Thoracic aorta (tissue), 2 donors: Measurements from ENCODE around the gene CUEDC1. TPM values are rescaled to one million over a fixed set of nuclear protein-coding genes. Genes with fewer than 3 reads are reported as not detected.
"Not testable (repeated sequence)": the region's sequence is repeated elsewhere in the genome, so short reads cannot be mapped to it uniquely, and the experiment has no call there.

Experiments used
- ATAC-seq: fragments of 150-250 bp; one replicate; pipeline ENCODE4 v1.8.0; 2017; ENCODE audit warnings: low read depth; ENCODE audit not compliant: insufficient number of reproducible peaks, low FRiP score
- DNase-seq: peaks from one replicate; pipeline ENCODE4 v3.0.0-alpha.2; 2020; ENCODE audit warnings: low spot score
- H3K27ac ChIP-seq, 2 donors: fragments of 200-600 bp; sonication (generic); 1 replicate in 1 of 2; 2 replicates in 1 of 2; pipeline ENCODE4 v1.5.1; 2016; ENCODE audit warnings: mild to moderate bottlenecking in 2 of 2, moderate library complexity in 2 of 2
- H3K27me3 ChIP-seq: fragments of 200-600 bp; sonication (generic); replicated peaks from 2 replicates; pipeline ENCODE4 v1.6.0; 2016; ENCODE audit warnings: mild to moderate bottlenecking; ENCODE audit not compliant: insufficient read depth
- H3K36me3 ChIP-seq: fragments of 200-600 bp; sonication (generic); one replicate; pipeline ENCODE4 v1.5.1; 2016
- H3K4me1 ChIP-seq, 2 donors: fragments of 200-600 bp; sonication (generic); 1 replicate in 1 of 2; 2 replicates in 1 of 2; pipeline versions ENCODE4 v1.5.1 to v1.6.0; 2016; ENCODE audit warnings: low read depth in 2 of 2, mild to moderate bottlenecking in 1 of 2; ENCODE audit not compliant: control insufficient read depth in 1 of 2
- H3K4me3 ChIP-seq: fragments of 200-600 bp; sonication (generic); 2 replicates; pipeline ENCODE4 v1.5.1; 2016; ENCODE audit warnings: mild to moderate bottlenecking
- H3K9me3 ChIP-seq: fragments of 200-600 bp; sonication (generic); 2 replicates; pipeline ENCODE4 v1.5.1; 2016
- total RNA-seq, 2 donors: library from RNA; depleted of rRNA; stranded (reverse); fragments of >200 nt; gene quantifications; one replicate each; pipeline versions ENCODE4 v1.1.0 to v1.2.3, GENCODE V29; 2016
- TF ChIP-seq, protein P1 (sequence below): fragments of 200-600 bp; sonication (generic); IDR thresholded peaks from one replicate; pipeline ENCODE4 v1.5.1; 2019; ENCODE audit warnings: antibody characterized with exemption

CUEDC1 gene
- total RNA-seq, 2 donors from 2014 or later: 32.7 to 93.1 TPM

DNA sequence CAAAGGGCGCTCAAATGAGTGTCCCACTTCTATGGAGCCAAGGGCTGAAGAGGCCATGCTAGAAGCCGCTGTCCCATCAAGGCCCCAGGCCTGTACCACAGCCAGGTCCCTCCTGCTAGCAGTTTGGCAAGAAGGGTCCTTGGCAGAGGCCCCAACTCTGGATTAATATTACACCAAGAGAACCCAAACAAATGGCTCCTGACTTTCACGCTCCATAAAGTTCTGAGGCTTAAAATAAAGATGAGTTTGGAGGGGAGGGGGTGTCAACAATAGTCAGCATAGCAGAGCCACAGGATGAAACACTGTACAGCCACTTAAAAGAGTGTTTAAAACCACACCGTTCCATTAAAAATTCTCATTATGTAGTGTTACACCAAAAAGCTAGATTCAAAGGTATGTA is 30.5 kb downstream of the CUEDC1 start:
- Histone ChIP-seq H3K36me3 (no peaks in the 10 kb centered on the region), H3K4me1 (peaks cover 26 to 48% of the 10 kb centered on the region in 2 donors), H3K4me3 (no peak overlapping the region), H3K27me3 (no peaks in the 10 kb centered on the region), H3K27ac (no peak overlapping the region), H3K9me3 (no peaks in the 10 kb centered on the region)
- no peak for DNase-seq
- ATAC-seq: no peak
- TF ChIP-seq, protein P1, sequence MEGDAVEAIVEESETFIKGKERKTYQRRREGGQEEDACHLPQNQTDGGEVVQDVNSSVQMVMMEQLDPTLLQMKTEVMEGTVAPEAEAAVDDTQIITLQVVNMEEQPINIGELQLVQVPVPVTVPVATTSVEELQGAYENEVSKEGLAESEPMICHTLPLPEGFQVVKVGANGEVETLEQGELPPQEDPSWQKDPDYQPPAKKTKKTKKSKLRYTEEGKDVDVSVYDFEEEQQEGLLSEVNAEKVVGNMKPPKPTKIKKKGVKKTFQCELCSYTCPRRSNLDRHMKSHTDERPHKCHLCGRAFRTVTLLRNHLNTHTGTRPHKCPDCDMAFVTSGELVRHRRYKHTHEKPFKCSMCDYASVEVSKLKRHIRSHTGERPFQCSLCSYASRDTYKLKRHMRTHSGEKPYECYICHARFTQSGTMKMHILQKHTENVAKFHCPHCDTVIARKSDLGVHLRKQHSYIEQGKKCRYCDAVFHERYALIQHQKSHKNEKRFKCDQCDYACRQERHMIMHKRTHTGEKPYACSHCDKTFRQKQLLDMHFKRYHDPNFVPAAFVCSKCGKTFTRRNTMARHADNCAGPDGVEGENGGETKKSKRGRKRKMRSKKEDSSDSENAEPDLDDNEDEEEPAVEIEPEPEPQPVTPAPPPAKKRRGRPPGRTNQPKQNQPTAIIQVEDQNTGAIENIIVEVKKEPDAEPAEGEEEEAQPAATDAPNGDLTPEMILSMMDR: no peak

DNA sequence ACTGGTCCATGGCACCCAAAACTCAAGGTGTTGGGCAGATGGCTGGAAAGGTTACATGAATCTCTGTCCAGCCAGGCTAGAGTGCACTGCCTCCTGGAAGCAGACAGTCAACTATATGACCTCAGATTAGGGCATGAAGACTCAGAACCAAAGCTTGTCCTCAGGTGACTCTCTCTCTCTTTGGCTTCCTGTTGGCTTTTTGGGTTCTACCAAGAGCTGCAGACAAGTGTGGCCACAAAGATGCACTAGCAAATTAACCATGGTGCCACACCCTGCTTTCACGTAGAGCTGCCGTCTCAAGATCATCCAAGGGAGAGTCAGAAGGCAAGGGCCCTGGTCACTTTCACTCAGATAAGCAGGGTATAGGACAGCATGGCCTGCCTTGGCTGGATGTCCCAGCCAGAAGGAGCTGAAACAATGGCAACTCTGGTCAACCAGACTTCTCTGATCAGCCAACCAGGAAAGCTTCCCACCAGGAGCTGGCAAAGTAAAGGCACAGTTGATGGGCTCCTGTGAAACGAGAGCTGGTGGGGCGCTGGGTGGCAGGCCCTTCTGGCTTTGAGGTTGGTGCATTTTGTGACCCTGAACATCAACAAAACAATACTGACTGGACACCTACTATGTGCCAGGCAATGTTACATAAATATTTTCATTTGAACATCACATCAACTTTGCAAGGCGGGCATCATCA is 31.9 kb downstream of the CUEDC1 start:
- Histone ChIP-seq H3K9me3 (no peaks in the 10 kb centered on the region), H3K4me3 (no peak overlapping the region), H3K36me3 (no peaks in the 10 kb centered on the region), H3K27me3 (no peaks in the 10 kb centered on the region), H3K27ac (no peak overlapping the region), H3K4me1 (peaks cover 32 to 60% of the 10 kb centered on the region in 2 donors)
- DNase-seq: no peak
- TF ChIP-seq, protein P1: no peak
- no peak for ATAC-seq

GRCh38 chr17:57922745-57923144 is 32.5 kb downstream of the CUEDC1 start:
- Histone ChIP-seq H3K4me1 (peaks cover 32 to 64% of the 10 kb centered on the region in 2 donors), H3K27ac (peak overlapping the region; percentile 76 to 87)
- not testable (repeated sequence) for DNase-seq, H3K9me3 ChIP-seq, H3K27me3 ChIP-seq, ATAC-seq, H3K36me3 ChIP-seq, H3K4me3 ChIP-seq

DNA sequence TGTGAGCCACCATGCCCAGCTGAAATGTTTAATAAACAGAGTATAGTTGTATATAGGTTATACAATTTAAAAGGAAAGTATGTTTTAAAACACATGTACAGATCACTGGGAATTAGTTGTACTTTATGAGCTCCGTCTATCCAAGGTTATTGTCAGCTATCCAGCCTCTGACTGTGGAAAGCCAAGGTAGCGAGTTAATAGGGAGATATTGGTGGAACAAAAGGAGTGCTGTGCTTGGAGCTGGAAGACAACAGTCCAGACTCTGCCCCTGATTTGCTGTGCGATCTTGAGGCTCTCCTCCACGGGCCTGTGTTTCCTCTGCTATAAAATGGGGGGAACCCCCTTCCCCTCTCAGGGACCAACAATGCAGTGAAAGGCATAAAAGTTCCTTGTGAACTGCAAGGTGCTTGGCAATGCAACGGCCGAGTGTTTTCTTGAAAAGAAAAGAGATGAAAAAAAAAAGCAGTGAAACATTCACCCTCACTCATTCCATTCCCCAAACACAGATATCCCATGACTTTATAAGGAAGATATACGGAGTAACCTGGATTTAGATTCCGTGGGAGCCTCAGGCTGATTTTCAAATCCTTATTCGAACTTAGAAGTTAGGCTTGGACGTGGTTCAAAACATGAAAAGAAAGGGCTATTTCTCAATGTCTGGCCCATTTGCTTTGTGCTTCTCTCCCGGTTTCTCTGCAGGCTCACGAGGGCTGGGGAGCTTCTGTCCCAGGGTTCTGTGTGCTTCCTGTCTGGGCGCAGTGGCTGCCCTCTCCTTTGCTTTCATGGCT is 34.1 kb downstream of the CUEDC1 start:
- Histone ChIP-seq H3K4me3 (peak overlapping the region; percentile 18), H3K4me1 (peaks cover 29 to 65% of the 10 kb centered on the region in 2 donors), H3K36me3 (no peaks in the 10 kb centered on the region), H3K9me3 (no peaks in the 10 kb centered on the region), H3K27me3 (no peaks in the 10 kb centered on the region), H3K27ac (peak overlapping the region; percentile 76 to 87)
- ATAC-seq: peak; percentile 36
- TF ChIP-seq, protein P1: no peak
- DNase-seq: no peak

DNA sequence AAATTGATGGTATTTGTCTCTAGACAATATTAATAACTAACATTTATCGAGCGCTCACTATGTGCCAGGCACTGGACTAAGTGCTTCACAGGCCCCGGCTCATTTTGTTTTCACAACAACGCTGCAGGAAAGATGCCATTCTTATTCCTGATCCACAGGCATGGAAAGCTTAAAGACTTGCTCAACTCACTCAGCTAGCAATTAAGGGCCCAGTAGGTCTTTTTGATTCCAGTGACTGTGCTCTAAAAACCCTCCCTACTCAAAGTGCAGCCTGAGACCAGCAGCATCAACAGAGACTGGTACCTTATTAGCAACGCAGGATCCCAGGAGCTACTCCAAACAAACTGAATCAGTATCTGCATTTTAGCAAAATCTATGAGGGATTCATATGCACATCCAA is 35.3 kb downstream of the CUEDC1 start:
- TF ChIP-seq, protein P1: no peak
- ATAC-seq (no peak), DNase-seq (no peak)
- Histone ChIP-seq H3K36me3 (no peaks in the 10 kb centered on the region), H3K27me3 (no peaks in the 10 kb centered on the region), H3K9me3 (no peaks in the 10 kb centered on the region), H3K4me3 (no peak overlapping the region), H3K4me1 (peaks cover 29 to 74% of the 10 kb centered on the region in 2 donors), H3K27ac (peak overlapping the region in 1 of 2 donors; percentile 87)
